Epithelial cell of proximal tubule (primary cell): ENCODE results near the gene CCM2. TPM values are rescaled to one million over a fixed set of nuclear protein-coding genes. Genes with fewer than 3 reads are reported as not detected.

ENCODE experiments used
- DNase-seq: peaks from one replicate; pipeline ENCODE4 v3.0.0-alpha.2; 2011; ENCODE audit warnings: low read depth
- H3K4me3 ChIP-seq: 2 replicates; pipeline ENCODE4 v1.5.1; 2011; ENCODE audit warnings: low read depth, mild to moderate bottlenecking, low read length
- CTCF ChIP-seq: conservative IDR thresholded peaks from 2 replicates; pipeline ENCODE4 v1.5.1; 2012; ENCODE audit warnings: low read depth, mild to moderate bottlenecking, low read length
- total RNA-seq: library from RNA; depleted of rRNA; stranded (reverse); fragments of >200 nt; gene quantifications from 2 replicates; pipeline ENCODE4 v1.2.3, GENCODE V29; 2015

Gene CCM2
- total RNA-seq, 1 donor from 2014 or later = 49.2 TPM

- no peak overlapping the region for H3K4me3 ChIP-seq
- DNase-seq = no peak
- TF ChIP-seq CTCF = no peak
Observed at GRCh38 chr7:44969701-44970522, 30.1 kb upstream of the CCM2 start.

- no peak overlapping the region for H3K4me3 ChIP-seq
- TF ChIP-seq CTCF = no peak
- no peak for DNase-seq
Observed at GRCh38 chr7:44970523-44971051, 29.4 kb upstream of the CCM2 start.

- no peak overlapping the region for H3K4me3 ChIP-seq
- no peak for DNase-seq
- no peak for TF ChIP-seq CTCF
Observed at GRCh38 chr7:44971188-44971901, 28.7 kb upstream of the CCM2 start.

- no peak for TF ChIP-seq CTCF
- H3K4me3 ChIP-seq = no peak overlapping the region
- DNase-seq = no peak
Observed at GRCh38 chr7:44971902-44972441, 28.0 kb upstream of the CCM2 start.

- no peak for TF ChIP-seq CTCF
- no peak overlapping the region for H3K4me3 ChIP-seq
- no peak for DNase-seq
Observed at GRCh38 chr7:44972562-44972961, 27.4 kb upstream of the CCM2 start.

GRCh38 chr7:44973610-44974401 is 26.2 kb upstream of the CCM2 start:
- no peak for DNase-seq
- H3K4me3 ChIP-seq = no peak overlapping the region
- TF ChIP-seq CTCF = peak; percentile 70
